GM19467 (cell line): ENCODE data around the gene HOXB3.

Source experiments
- ATAC-seq: cut with Tn5 transposase; IDR thresholded peaks from one replicate; pipeline ENCODE4 v1.9.1; 2021; ENCODE audit warnings: mild to moderate bottlenecking, moderate library complexity; ENCODE audit not compliant: unreplicated experiment

The HOXB3 gene

DNA sequence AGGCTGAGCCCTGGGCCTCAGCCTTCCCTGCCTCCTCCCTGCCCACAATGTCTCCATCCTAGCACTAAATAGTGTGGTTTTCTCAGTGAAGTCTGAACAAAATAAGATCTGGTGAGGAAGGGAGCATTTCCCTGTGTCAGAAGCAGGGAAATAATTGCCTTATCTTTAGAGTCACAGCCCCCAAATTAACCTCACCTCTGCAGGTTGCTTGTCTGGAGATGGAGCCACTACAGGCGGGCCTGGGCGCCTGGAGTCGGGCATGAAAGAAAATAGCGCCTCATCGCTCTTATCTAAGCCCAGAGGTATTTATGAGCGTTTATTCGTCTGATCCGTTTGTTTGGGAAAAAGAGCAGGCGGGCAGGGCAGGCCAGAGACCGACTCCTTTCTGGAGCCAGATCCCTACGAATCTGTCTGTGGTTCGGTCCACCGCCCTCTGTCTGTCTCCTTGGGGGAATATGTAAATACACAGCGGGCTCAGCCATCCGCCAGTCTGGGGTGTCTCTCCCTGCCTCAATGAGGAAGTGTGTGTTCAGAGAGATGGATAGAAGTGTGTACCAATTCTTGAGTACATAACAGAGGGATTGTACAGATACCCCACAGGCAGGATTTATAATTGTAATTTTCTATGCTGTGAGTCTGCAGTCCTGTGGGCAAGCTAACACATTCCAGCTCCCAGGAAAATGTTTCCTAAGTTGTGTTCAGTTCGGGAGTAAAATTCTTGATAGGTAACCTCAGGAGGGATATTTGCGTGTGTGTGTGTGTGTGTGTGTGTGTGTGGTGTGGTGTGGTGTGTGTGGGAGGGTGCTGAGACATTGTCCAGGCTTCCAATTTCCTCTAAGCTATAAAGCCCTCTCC lies 10.4 kb upstream of the HOXB3 start:
- ATAC-seq, result no peak

DNA sequence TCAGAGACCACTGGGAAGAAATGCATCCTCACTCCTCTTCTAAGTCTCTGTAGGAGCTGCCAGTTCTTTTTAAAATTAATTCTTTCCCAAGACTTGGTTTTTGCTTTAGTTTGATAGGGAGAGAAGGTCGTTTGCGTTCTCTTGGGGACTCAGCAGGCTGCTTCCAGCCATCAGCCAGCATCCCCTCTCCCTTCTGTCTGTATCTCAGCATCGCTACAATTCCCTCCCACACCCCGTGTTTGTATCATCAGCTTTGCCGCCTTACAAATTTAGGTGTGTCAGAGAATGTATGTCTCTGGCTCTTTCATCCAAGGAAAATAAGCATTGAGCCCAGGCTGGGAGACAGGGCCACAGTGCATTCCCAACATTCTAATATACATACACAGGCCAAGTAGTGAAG lies 9.3 kb upstream of the HOXB3 start:
- ATAC-seq, result no peak

- ATAC-seq, result no peak
Observed at GRCh38 chr17:48598736-48599135, 8.7 kb upstream of the HOXB3 start.

DNA sequence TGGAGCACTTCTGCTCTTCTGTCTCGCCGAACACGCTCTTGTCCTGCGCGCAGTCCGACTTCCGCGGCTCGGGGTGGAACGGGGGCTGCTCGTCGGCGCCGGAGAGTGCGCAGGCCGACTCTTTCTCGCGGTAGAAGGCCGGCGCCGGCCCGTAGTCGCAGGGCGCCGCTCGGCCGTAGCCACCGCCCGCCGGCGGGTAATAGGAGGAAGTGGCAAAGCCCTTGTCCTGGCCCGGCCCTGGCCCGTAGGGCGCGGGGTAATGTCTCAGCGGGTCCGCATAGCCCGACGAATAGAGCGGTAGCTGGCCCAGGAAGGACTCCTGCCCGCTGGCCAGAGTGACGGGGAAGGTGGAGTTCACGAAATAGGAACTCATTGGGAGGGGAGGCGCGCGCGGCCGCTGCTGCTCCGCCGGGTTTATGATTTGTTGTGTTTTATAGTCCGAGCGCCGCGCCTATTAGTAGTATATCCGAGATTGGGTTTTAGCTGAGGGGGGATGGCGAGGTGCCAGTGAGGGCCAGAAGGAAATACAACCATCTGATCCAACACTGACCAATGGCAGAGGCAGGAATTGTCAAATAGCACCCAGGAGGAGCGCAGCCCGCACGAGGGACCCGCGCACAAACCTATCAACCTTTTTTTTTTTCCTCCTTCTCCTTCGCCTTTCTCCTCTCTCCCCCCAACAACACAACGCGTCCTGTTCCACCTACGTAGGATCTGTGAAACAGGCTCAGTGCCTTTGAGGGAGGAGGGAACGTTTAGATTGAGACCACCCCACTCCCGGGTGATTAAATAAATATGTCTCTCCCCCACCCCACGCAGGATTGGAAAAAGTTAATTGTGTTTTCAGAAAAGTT lies 8.0 kb upstream of the HOXB3 start:
- no peak for ATAC-seq

DNA sequence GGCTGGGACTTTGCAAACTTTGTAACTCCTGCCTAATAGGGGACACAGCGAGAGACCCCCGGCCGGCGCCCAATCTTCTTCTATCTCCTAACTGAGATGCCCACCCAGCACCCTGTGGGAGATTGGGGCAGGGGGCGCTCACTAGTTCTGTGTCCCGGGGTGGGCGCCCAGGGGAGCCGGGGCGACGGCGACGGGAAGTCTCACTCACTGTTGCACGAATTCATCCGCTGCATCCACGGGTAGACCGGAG lies 7.4 kb upstream of the HOXB3 start:
- ATAC-seq, result no peak

GRCh38 chr17:48596735-48597527 lies 6.9 kb upstream of the HOXB3 start:
- no peak for ATAC-seq

- ATAC-seq, result no peak
Observed at GRCh38 chr17:48596000-48596734, 6.1 kb upstream of the HOXB3 start.

DNA sequence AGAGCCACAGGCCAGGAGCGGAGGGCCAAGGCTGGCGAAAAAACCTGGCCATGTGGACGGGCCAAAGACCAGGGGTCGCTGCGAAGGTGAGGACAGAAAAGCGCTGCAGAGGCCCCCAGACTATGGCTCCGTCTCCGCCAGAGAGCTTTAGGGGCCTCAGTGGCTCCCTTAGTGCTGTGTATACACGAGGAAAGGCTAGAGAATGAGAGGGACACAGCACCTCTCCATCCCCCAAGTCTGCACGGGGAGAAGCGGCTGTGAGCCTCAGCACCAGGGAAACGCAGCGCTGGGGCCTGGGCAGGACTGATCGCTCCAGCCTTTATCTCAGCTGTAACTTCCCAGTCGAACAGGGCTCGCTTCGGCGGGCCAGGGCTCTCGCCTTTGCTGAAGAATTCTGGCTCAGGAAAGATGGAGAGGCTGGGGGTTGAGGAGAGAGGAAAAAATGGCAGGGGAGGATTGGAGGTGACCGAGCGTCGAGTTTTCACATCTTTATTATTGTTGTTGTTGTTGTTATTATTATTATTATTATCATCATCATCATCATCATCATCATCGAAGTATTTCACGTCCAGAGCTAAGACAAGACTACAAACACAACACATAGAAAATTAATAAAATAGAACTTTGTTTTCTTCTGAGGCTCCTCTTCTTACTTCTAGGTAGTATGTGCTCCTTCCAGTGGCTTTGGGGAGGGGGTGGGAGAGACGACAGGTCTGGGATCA lies 5.4 kb upstream of the HOXB3 start:
- ATAC-seq, result no peak

- ATAC-seq, result no peak
Observed at GRCh38 chr17:48594538-48595277, 4.7 kb upstream of the HOXB3 start.

GRCh38 chr17:48593840-48594537 lies 3.9 kb upstream of the HOXB3 start:
- no peak for ATAC-seq

- ATAC-seq, result no peak
Observed at GRCh38 chr17:48593126-48593829, 3.2 kb upstream of the HOXB3 start, which contains the start of gene HOXB5. HOXB5 (minus strand) TSS chr17:48593779; CDS start chr17:48593682, 97 bp downstream.

- ATAC-seq, result no peak
Observed at GRCh38 chr17:48592577-48592976, 2.5 kb upstream of the HOXB3 start.

DNA sequence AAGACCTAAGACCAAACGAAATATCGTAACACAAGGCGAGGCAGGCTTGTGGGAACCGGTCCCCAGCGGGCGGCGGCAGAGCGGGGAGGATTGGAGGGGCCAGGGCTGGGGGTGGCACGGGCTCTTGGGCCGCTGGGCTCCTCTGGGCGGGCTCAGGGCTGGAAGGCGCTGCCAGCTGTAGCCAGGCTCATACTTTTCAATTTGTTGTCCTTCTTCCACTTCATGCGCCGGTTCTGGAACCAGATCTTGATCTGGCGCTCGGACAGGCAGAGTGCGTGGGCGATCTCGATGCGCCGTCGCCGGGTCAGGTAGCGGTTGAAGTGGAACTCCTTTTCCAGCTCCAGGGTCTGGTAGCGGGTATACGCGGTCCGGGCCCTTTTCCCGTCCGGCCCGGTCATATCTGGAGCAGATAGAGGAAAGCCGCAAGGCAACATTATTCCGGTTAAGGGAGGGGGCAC lies 2.0 kb upstream of the HOXB3 start:
- no peak for ATAC-seq

DNA sequence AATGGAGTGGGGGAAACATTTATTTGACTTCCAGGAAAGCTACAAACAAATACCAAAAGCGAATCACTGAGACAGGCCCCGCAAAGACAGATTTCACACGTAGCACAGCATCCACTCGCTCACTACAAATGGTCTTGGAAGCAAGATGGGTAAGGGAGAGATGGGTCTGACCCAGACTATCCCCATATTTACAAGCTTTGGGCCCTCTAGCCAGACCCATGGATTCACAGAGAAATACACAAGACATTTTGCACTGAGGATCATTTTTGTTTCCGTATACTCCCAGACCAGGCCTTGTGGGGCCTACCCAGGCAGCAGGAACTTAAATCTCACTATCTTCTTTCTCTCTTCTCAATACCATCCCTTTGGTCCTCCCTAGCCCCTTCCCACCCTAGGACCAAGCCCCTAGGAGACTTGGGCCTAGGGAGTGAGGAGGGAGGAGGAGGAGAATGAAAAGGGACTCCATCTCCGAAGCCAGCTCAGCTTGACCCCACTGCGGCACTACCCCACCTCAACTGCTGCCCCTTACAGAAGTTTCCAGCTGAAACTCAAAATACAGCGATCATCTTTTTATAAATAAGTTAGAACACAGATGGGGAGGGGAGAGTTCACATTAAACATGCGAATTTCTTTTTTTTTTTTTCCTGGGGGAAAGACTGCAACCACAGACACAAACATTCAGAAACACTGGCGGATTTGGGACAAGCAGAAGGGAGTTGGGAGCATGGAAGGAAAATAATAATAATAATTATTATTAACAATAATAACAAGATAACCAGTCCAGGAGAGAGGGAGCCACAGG lies 1.4 kb upstream of the HOXB3 start:
- ATAC-seq, result no peak

GRCh38 chr17:48590607-48591161 lies 643 bp upstream of the HOXB3 start:
- ATAC-seq, result no peak

DNA sequence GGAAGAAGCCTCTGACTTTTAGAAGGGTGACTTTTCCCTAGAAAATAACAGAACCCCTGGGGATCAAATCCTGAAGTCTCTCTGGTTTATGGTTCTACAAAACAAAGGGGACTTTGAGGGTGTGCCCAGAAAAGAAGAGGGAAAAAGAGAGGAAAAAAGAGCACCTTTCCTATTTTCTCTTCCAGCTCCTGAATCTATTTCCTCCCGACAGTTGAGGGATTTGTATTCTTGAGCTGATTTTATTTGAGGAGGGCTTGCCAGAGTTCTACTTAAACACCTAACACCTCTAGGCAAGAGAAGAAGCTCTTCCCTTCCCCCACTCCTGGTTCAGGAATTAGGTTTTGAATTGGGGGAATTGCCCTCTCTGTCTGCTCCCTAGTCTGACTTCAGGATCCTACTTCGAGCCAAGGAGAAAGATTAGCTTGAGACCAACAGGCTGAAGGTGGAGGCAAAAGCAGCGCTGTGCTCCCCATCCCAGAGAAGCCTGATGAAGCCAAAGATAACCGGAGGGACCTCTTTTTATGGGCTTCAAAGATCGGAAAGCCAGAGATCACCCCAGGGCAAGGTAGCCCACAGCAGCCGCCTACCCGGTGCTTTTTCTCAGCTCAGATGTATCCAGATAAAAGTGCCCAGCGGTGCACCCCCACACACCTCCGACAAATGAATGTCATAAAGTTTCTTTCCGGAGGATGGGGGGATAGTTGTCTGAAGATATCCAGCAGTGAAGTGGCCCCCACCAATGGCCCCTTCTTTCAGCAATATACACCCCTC lies 796 bp downstream of the HOXB3 start:
- no peak for ATAC-seq
